Heart right ventricle (tissue), 16 donors: ENCODE results near the gene MCF2L2. TPM values are rescaled to one million over a fixed set of nuclear protein-coding genes. Genes with fewer than 3 reads are reported as not detected.

Experiments
- ATAC-seq, 8 donors: fragments of 200-7000 bp; cut with Tn5 transposase; one replicate each; pipeline ENCODE4 v1.9.1; 2020; ENCODE audit warnings: mild to moderate bottlenecking in 8 of 8, moderate library complexity in 8 of 8, moderate number of reproducible peaks in 1 of 8
- DNase-seq, 2 donors: peaks; one replicate each; pipeline ENCODE4 v3.0.0-alpha.2; 2020
- H3K27ac ChIP-seq, 10 donors: fragments of 200-600 bp; sonication (generic) in 2 of 10; one replicate each; pipeline versions ENCODE4 v1.5.0 to v1.8.0; 2020 to 2022; ENCODE audit warnings: mild to moderate bottlenecking in 3 of 10
- H3K27me3 ChIP-seq, 7 donors: fragments of 200-600 bp; one replicate each; pipeline ENCODE4 v1.8.0; 2021 to 2022; ENCODE audit warnings: mild to moderate bottlenecking in 2 of 7
- H3K36me3 ChIP-seq, 9 donors: fragments of 200-600 bp; sonication (generic) in 1 of 9; one replicate each; pipeline versions ENCODE4 v1.5.0 to v1.8.0; 2020 to 2022; ENCODE audit warnings: mild to moderate bottlenecking in 2 of 9
- H3K4me1 ChIP-seq, 9 donors: fragments of 200-600 bp; sonication (generic) in 1 of 9; one replicate each; pipeline versions ENCODE4 v1.5.0 to v1.8.0; 2020 to 2022; ENCODE audit warnings: mild to moderate bottlenecking in 4 of 9
- H3K4me3 ChIP-seq, 10 donors: fragments of 200-600 bp; sonication (generic) in 2 of 10; one replicate each; pipeline versions ENCODE4 v1.5.0 to v1.8.0; 2020 to 2022; ENCODE audit warnings: mild to moderate bottlenecking in 7 of 10, moderate library complexity in 2 of 10
- H3K9me3 ChIP-seq, 11 donors: fragments of 200-600 bp in 10 of 11; sonication (generic) in 2 of 11; one replicate each; pipeline versions ENCODE4 v1.5.0 to v1.8.0; 2013 to 2022; ENCODE audit warnings: mild to moderate bottlenecking in 2 of 11, control low read depth in 1 of 11, moderate library complexity in 1 of 11
- WGBS, 2 donors: extraction: QIAGEN DNeasy Blood & Tissue Kit; methylation state at CpG; one replicate each; pipeline ENCODE4 v1.1.7; 2013; ENCODE audit warnings: inconsistent platforms in 1 of 2; 5-methylcytosine and 5-hydroxymethylcytosine counted together
- intact Hi-C, 10 donors: fragments of 100-400 bp; cut with DNase I; formaldehyde crosslinking; loops; one replicate each; pipeline versions ENCODE4 v1.11.1 to v1.14.2; 2022
- polyA plus RNA-seq, 2 donors: library from polyadenylated mRNA; stranded (reverse); fragments of 200-250 nt; gene quantifications; one replicate each; pipeline ENCODE4 v1.2.3, GENCODE V29; 2013
- total RNA-seq, 10 donors: library from RNA; stranded (reverse); fragmentation: NEBNext Ultra II Directional in 3 of 10; extraction: Animal tissue kit (Norgen Biotek cat#: 25700) in 3 of 10; gene quantifications; one replicate each; pipeline versions ENCODE4 v1.2.1 to v1.2.4, GENCODE V29; 2021 to 2023
- TF ChIP-seq, protein P1 (sequence below), 9 donors: fragments of 200-600 bp; sonication (generic) in 2 of 9; IDR thresholded peaks; one replicate each; pipeline versions ENCODE4 v1.5.0 to v1.8.0; 2021 to 2022; ENCODE audit warnings: antibody characterized with exemption in 9 of 9, mild to moderate bottlenecking in 5 of 9, moderate library complexity in 1 of 9
- donor health status: Arrhythmogenic right ventricular cardiomyopathy.
- donor health status: ischemic (EF 13 %, LVEDD 7.1; RV severe dilation, severe dysfunction).
- donor health status: healthy with polysubstance abuse.
- donor health status: DM: no; HTN: yes; CAD: no.
- donor health status: DM: no; HTN: no; CAD: no.
- donor health status: ischemic (EF 25% LVEDD 6.9; RV normal size, moderate dysfunction).
- donor health status: ischemic (EF 25% LVEDD 5.7; RV mildly dilated, moderate dysfunction).
- donor health status: healthy.
- donor health status: DM: yes; HTN: yes; CAD: no.
- donor health status: Ischemic cardiomyopathy.
- donor health status: ischemic (EF 35%, LVEDD 5.7; RV mildly dilated, moderate dysfunction).
- donor health status: nonischemic (EF 11% LVEDD 7.7; RV severe dilation, severe dysfunction).
- donor health status: DM: yes; HTN: yes; CAD: no.
- donor health status: PGD.
- donor health status: ischemic (EF 29% LVEDD 5.4; RV normal size, mild dysfunction).
- donor health status: nonischemic (EF 23%, LVEDD 6.1; RV moderate dilation, normal function).

MCF2L2 gene
- total and polyA plus RNA-seq, 12 donors: 0.09 to 1.5 (median 0.40) TPM; not detected in 1

DNA sequence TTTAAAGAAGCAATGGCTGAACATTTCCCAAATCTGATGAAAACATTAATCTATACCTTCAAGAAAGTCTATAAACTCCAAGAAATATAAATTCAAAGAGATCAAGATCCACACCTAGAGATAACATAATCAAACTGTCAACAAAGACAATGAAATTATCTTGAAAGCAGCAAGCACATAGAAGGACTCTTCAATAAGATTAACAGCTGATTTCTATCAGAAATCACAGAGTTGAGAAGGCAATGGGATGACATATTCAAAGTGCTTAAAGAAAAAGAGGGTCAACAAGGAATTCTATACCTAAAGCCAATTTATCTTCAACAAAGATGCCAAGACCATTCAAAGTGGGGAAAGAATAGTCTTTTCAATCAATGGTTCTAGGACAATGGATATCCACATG is 224.7 kb downstream of the MCF2L2 start:
- no peak for ATAC-seq
- peaks cover 0 to 17% (median 11%) of the 10 kb centered on the region in 11 donors for H3K9me3 ChIP-seq
- DNase-seq: no peak
- no peaks in the 10 kb centered on the region for H3K27me3 ChIP-seq
- no peaks in the 10 kb centered on the region for H3K4me1 ChIP-seq
- H3K27ac ChIP-seq: no peak overlapping the region
- TF ChIP-seq, protein P1, sequence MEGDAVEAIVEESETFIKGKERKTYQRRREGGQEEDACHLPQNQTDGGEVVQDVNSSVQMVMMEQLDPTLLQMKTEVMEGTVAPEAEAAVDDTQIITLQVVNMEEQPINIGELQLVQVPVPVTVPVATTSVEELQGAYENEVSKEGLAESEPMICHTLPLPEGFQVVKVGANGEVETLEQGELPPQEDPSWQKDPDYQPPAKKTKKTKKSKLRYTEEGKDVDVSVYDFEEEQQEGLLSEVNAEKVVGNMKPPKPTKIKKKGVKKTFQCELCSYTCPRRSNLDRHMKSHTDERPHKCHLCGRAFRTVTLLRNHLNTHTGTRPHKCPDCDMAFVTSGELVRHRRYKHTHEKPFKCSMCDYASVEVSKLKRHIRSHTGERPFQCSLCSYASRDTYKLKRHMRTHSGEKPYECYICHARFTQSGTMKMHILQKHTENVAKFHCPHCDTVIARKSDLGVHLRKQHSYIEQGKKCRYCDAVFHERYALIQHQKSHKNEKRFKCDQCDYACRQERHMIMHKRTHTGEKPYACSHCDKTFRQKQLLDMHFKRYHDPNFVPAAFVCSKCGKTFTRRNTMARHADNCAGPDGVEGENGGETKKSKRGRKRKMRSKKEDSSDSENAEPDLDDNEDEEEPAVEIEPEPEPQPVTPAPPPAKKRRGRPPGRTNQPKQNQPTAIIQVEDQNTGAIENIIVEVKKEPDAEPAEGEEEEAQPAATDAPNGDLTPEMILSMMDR (IDR thresholded peaks at IDR 0.05): no peak
- H3K4me3 ChIP-seq: no peak overlapping the region
- intact Hi-C loops: no loop called here
- no peaks in the 10 kb centered on the region for H3K36me3 ChIP-seq

DNA sequence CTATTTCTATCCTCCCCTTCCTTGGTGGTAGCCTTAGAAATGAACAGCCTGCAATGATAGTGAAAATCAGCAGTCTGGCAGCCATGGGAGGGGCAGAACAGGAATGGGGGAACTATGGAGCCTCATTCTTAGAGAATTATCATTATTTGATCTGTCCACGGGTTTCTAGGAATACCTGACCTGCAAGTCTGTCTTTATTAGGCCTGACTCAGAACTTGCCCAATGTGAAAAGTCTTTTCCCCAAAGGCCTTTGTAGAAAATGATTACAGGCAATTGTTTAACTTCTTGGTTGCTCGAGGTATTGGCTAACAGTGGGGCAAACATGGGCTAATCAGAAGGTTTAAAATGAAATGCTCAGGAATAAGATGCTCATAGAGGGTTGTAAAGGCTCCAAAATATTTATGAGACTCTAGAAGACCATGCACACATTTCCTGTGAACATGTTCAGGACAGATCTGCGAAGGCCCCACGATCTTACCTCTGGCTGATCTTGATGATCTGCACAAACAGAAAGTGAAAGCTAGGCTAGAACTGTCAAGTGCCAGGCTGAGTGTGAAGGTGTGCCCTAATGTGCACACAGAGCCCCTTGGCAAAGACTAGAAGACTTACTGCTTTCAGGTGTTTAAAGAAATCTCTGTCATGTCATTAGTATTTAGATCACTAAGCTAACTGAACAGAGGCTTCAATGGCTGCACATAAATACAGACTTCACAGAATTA is 226.3 kb downstream of the MCF2L2 start:
- H3K4me3 ChIP-seq: no peak overlapping the region
- no peak overlapping the region for H3K27ac ChIP-seq
- WGBS, 2 donors: 73 to 86% methylated on average over 4 of the region's 4 CpGs
- intact Hi-C loops: no loop called here
- ATAC-seq (no peak), DNase-seq (no peak)
- no peaks in the 10 kb centered on the region for H3K36me3 ChIP-seq
- H3K9me3 ChIP-seq: peaks cover 0 to 17% (median 11%) of the 10 kb centered on the region in 11 donors
- TF ChIP-seq, protein P1 (IDR thresholded peaks at IDR 0.05): no peak
- H3K27me3 ChIP-seq: no peaks in the 10 kb centered on the region
- H3K4me1 ChIP-seq: no peaks in the 10 kb centered on the region

DNA sequence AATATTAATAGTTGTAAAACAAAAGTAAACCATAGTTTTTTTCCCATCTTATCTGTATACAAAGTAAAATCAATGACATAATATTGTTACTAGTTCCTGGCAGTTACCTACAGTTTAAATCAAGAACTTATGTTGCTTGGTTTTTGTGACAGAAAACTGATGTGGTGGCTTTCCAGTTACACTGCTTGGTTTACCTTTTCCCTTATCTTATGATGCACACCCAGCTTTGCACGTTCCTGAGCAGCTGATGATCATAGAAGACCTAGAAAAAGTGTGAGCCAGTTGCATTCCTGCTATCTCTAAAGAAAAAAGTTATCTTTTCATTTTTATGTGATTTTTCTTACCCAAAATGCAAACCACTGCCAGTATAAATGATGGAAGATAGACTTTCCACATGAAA is 229.5 kb downstream of the MCF2L2 start:
- TF ChIP-seq, protein P1 (IDR thresholded peaks at IDR 0.05): no peak

DNA sequence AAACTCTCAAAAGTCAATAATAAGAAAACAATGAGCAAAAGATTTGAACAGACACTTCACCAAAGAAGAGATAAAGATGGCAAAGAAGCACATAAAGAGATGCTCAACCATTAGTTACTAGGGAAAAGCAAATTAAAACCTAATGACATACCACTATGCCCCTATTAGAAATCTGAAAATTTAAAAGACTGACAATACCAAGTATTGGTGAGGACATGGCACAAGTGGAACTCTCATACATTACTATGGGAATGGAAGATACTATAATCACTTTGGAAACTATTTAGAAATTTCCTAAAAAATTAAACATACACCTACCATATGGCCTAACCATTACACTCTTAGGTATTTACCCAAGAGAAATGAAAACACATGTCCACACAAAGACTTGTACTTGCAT is 230.7 kb downstream of the MCF2L2 start:
- TF ChIP-seq, protein P1 (IDR thresholded peaks at IDR 0.05): no peak
- no peaks in the 10 kb centered on the region for H3K4me1 ChIP-seq
- DNase-seq (no peak), ATAC-seq (no peak)
- H3K27ac ChIP-seq: no peak overlapping the region
- no peaks in the 10 kb centered on the region for H3K27me3 ChIP-seq
- intact Hi-C loops: no loop called here
- no peaks in the 10 kb centered on the region for H3K36me3 ChIP-seq
- no peak overlapping the region for H3K4me3 ChIP-seq
- peaks cover 0 to 4% (median 0%) of the 10 kb centered on the region in 11 donors for H3K9me3 ChIP-seq

More for the DNA sequence above, 229.5 kb downstream of the MCF2L2 start:
- Histone ChIP-seq H3K36me3 (no peaks in the 10 kb centered on the region), H3K27me3 (no peaks in the 10 kb centered on the region), H3K27ac (no peak overlapping the region), H3K9me3 (peaks cover 0 to 15% (median 8%) of the 10 kb centered on the region in 11 donors), H3K4me1 (no peaks in the 10 kb centered on the region), H3K4me3 (no peak overlapping the region)
- intact Hi-C loops: no loop called here
- DNase-seq (no peak), ATAC-seq (no peak)
- WGBS, 2 donors: 34 to 55% methylated on average over 1 of the region's 1 CpG
